ENCODE measurements around the gene ZP1. TPM values are rescaled to one million over a fixed set of nuclear protein-coding genes. Genes with fewer than 3 reads are reported as not detected.
"Not testable (repeated sequence)": the region's sequence is repeated elsewhere in the genome, so short reads cannot be mapped to it uniquely, and the experiment has no call there.

Gene ZP1
- total and polyA plus RNA-seq, 2 experiments from 2014 or later: not detected

DNA sequence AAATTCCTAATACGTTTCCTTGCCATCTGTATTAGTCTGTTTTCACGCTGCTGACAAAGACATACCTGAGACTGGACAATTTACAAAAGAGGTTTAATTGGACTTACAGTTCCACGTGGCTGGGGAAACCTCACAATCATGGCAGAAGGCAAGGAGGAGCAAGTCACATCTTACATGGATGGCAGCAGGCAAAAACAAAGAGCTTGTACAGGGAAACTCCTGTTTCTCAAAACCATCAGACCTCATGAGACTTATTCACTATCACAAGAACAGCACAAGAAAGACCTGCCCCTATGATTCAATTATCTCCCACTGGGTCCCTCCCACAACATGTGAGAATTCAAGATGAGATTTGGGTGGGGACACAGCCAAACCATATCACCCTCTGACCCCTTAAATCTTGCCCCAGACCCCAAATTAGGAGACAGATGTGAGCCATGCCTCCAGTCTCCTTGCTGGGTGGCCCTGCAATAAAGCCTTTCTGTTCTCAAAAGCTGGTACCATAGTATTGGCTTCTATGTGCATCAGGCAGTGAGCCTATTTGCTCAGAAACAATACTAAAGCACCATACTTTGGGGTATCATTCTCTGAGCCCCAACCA, 42.4 kb downstream of the ZP1 start:
- not testable (repeated sequence) for H2AFZ ChIP-seq; H3K27me3 Mint-ChIP-seq (ENCODE audit: insufficient read depth, low read depth, poor library complexity); H3K4me2 ChIP-seq; H3K4me3 Mint-ChIP-seq; ATAC-seq; H3K27me3 ChIP-seq (ENCODE audit: insufficient read depth); H3K36me3 Mint-ChIP-seq (ENCODE audit: low read depth); H3K9me2 ChIP-seq (ENCODE audit: insufficient read depth); H3F3A ChIP-seq (replicated peaks; ENCODE audit: low read depth); H3K27ac ChIP-seq (ENCODE audit: low read depth); H3K27ac Mint-ChIP-seq; H3K9me3 Mint-ChIP-seq; H3K36me3 ChIP-seq (ENCODE audit: insufficient read depth); DNase-seq (ENCODE audit: low spot score); H4K20me1 ChIP-seq (replicated peaks; ENCODE audit: insufficient read depth); H3K4me3 ChIP-seq
- peaks cover 18% of the 10 kb centered on the region for H3K4me1 ChIP-seq (ENCODE audit: insufficient read depth)
- H3K4me1 Mint-ChIP-seq: peaks cover 27% of the 10 kb centered on the region
- peaks cover 14% of the 10 kb centered on the region for H3K79me2 ChIP-seq (replicated peaks; ENCODE audit: insufficient read depth)

GRCh38 chr11:60910281-60910687, 42.9 kb downstream of the ZP1 start:
- peaks cover under 1% of the 10 kb centered on the region for H4K20me1 ChIP-seq (replicated peaks; ENCODE audit: insufficient read depth)
- H3F3A ChIP-seq (replicated peaks; ENCODE audit: low read depth): peaks cover 11% of the 10 kb centered on the region; the same call in 1 of the 2 replicates
- Mint-ChIP-seq H3K4me1 (peaks cover 24% of the 10 kb centered on the region), H3K4me3 (no peak overlapping the region), H3K36me3 (ENCODE audit: low read depth) (no peaks in the 10 kb centered on the region; the same call in 2 of the 3 replicates), H3K27ac (no peak overlapping the region), H3K27me3 (ENCODE audit: insufficient read depth, low read depth, poor library complexity) (peaks cover 3% of the 10 kb centered on the region), H3K9me3 (no peaks in the 10 kb centered on the region; the same call in 2 of the 3 replicates)
- H3K27ac ChIP-seq (ENCODE audit: low read depth): no peak overlapping the region
- H3K9me2 ChIP-seq (ENCODE audit: insufficient read depth): no peaks in the 10 kb centered on the region
- DNase-seq (ENCODE audit: low spot score) (no peak), ATAC-seq (no peak)
- no peak overlapping the region for H2AFZ ChIP-seq
- TF ChIP-seq ZNF331 (CRISPR knock-in tag; IDR thresholded peaks at IDR 0.05; ENCODE audit: low read depth) (no peak), ETS1 (IDR thresholded peaks at IDR 0.05) (no peak), CREB1 (CRISPR knock-in tag; IDR thresholded peaks at IDR 0.05; ENCODE audit: low read depth) (no peak), POLR2AphosphoS5 (IDR thresholded peaks at IDR 0.05; ENCODE audit: low read depth) (no peak), JUNB (IDR thresholded peaks at IDR 0.05; ENCODE audit: unreplicated experiment) (no peak), NANOG (IDR thresholded peaks at IDR 0.05; ENCODE audit: borderline replicate concordance) (no peak)
- TF ChIP-seq, protein P1, sequence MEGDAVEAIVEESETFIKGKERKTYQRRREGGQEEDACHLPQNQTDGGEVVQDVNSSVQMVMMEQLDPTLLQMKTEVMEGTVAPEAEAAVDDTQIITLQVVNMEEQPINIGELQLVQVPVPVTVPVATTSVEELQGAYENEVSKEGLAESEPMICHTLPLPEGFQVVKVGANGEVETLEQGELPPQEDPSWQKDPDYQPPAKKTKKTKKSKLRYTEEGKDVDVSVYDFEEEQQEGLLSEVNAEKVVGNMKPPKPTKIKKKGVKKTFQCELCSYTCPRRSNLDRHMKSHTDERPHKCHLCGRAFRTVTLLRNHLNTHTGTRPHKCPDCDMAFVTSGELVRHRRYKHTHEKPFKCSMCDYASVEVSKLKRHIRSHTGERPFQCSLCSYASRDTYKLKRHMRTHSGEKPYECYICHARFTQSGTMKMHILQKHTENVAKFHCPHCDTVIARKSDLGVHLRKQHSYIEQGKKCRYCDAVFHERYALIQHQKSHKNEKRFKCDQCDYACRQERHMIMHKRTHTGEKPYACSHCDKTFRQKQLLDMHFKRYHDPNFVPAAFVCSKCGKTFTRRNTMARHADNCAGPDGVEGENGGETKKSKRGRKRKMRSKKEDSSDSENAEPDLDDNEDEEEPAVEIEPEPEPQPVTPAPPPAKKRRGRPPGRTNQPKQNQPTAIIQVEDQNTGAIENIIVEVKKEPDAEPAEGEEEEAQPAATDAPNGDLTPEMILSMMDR (conservative IDR thresholded peaks at IDR 0.05; ENCODE audit: low read depth in 2 of 2): no peak
- TF ChIP-seq, protein P2, sequence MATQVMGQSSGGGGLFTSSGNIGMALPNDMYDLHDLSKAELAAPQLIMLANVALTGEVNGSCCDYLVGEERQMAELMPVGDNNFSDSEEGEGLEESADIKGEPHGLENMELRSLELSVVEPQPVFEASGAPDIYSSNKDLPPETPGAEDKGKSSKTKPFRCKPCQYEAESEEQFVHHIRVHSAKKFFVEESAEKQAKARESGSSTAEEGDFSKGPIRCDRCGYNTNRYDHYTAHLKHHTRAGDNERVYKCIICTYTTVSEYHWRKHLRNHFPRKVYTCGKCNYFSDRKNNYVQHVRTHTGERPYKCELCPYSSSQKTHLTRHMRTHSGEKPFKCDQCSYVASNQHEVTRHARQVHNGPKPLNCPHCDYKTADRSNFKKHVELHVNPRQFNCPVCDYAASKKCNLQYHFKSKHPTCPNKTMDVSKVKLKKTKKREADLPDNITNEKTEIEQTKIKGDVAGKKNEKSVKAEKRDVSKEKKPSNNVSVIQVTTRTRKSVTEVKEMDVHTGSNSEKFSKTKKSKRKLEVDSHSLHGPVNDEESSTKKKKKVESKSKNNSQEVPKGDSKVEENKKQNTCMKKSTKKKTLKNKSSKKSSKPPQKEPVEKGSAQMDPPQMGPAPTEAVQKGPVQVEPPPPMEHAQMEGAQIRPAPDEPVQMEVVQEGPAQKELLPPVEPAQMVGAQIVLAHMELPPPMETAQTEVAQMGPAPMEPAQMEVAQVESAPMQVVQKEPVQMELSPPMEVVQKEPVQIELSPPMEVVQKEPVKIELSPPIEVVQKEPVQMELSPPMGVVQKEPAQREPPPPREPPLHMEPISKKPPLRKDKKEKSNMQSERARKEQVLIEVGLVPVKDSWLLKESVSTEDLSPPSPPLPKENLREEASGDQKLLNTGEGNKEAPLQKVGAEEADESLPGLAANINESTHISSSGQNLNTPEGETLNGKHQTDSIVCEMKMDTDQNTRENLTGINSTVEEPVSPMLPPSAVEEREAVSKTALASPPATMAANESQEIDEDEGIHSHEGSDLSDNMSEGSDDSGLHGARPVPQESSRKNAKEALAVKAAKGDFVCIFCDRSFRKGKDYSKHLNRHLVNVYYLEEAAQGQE (IDR thresholded peaks at IDR 0.05; ENCODE audit: unreplicated experiment): no peak
- no peak overlapping the region for H3K4me2 ChIP-seq
- peaks cover 13% of the 10 kb centered on the region for H3K4me1 ChIP-seq (ENCODE audit: insufficient read depth)
- no peaks in the 10 kb centered on the region for H3K36me3 ChIP-seq (ENCODE audit: insufficient read depth)
- peaks cover 8% of the 10 kb centered on the region for H3K79me2 ChIP-seq (replicated peaks; ENCODE audit: insufficient read depth)
- no peaks in the 10 kb centered on the region for H3K27me3 ChIP-seq (ENCODE audit: insufficient read depth)
- no peak overlapping the region for H3K4me3 ChIP-seq

All from GM23338 (cell line).